Middle frontal gyrus (tissue), 1 donor: ENCODE results near the gene PRAC2.
"Not testable (repeated sequence)": the region's sequence is repeated elsewhere in the genome, so short reads cannot be mapped to it uniquely, and the experiment has no call there.

ENCODE experiments used
- DNase-seq: peaks from one replicate; pipeline ENCODE4 v3.0.0-alpha.2; 2015; ENCODE audit warnings: low spot score; ENCODE audit errors: extremely low spot score

Gene PRAC2

DNA sequence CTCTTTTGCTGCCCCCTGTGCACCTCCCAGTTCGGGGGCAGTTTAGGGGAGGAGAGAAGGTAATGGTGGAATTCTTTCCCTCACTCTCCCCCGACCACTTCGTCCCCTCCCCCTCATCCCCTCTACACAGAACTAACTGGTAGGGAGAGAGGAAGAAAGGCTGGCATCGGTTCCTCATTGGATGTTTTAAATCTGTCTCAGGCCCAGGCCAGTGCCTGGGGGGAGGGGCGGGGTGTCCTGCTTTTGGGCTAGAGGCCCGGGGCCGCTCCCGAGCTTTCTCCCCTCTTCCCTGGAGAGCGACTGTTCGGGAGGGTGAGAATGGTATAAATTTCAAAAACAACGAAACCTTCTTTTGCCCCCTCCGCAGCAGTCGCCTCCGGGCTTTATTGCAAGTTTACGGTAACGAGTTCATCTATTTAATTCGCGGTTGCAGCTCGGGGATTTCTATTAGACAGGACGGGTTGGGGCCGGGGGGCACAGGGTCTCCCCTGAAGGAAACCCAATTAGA, at the start of gene PRAC2:
TSS of gene PRAC2 (plus strand) at position 271 of the 508 bp plus-strand sequence. CDS start 1,226 bp downstream, outside the sequence.
- DNase-seq, result no peak

DNA sequence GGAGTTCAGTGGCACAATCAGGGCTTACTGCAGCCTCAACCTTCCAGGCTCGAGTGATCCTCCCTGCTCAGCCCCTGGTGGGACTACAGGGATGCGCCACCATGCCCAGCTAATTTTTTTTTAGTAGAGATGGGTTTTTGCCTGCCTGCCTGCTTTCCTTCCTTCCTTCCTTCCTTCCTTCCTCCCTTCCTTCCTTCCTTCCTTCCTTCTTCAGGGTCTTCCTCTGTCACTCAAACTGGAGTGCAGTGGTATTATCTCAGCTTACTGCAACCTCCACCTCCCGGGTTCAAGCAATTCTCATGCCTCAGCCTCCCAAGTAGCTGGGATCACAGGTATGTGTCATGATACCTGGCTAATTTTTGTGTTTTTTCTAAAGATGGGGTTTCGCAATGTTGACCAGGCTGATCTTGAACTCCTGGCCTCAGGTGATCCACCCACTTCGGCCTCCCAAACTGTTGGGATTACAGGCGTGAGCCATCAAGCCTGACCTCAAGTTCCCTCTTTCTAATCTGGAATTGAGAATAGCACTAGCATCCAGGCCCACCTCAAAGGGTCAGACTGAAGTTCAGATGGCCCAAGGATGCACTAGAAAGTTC, 45.9 kb upstream of the PRAC2 start:
- no peak for DNase-seq

DNA sequence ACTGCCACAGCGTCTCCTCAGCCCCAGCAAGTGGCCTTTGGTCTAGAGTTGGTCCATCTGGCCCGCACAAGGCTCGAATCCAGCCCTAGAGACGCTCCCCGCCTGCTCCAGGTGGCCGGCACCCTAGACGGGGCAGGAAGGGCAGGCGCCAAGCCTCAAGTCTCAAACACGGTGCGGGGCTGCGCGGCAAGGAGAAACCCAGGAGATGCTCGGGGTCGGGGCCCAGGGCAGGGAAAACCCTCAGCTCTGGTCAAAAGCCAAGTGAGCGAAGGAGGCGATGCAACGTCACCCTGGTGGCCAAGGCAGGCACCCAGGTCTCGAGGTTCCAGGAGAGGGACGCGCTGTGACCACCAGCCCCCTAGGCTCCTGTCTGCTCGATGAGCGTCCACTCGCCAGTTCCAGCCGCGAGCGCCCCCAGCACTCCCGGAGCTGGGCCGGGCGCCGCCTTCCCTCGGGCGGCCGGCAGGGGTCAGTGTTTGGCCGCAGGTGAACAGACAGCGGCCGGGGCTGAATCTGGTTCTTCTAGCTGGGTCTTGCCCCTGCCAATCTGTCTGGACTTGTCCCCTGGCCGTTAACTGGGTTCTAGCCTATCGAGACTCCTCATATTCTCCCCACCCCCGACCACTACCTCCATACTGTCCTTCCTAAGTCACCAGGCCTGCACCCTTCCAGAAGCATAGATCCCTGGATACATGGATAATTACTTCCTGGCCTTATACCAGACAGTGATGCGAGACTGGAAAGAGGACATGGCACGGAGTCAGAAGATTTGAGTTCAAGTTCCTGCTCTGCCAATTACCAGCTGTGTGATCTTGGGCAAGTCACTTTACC, 44.6 kb upstream of the PRAC2 start:
- DNase-seq, result no peak

DNA sequence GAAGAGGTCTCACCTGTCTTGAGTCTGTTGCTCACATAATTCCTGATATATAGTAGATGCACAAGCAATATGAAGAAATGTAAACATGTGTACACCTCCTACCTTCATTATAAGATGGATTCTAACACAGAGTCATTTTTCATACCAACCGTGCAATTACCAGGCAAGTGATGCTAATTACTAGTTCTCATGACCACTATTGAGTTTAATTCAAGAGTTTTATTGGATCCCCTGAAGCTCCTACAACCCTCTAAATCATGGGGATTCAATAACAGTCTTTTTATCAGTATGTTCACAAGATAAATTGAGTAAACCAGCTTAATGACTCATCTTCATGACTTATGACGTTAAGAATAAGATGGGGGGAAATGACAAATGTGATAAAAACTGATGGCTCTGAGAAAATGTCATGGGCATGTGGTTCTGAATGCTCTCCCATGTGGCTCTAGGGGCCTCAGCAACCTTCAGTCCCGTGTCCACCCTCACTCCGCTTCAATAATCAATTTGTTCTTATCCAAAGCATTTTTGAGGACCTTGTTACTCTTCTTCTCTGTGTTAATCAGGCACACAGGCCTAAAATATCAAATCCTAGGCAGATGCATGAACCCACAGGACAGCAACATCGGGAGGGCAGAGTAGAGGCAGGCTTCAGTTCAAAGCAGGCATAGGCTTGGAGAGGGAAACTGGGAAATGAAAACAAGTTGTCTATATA, 43.4 kb upstream of the PRAC2 start:
- DNase-seq, result no peak

DNA sequence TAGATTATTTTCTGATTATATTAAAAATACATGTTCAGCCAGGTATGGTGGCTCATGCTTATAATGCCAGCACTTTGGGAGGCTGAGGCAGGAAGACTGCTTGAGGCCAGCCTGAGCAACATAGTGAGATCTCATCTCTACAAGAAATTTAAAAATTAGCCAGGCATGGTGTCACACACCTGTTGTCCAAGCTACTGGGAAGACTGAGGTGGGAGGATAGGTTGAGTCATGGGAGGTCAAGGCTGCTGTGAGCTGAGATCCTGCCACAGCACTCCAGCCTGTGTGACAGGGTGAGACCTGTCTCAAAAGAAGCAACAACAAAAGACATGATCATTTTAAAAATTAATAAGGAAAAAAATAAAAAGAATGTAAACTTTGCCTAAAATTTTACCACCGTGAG, 41.4 kb upstream of the PRAC2 start:
- no peak for DNase-seq

DNA sequence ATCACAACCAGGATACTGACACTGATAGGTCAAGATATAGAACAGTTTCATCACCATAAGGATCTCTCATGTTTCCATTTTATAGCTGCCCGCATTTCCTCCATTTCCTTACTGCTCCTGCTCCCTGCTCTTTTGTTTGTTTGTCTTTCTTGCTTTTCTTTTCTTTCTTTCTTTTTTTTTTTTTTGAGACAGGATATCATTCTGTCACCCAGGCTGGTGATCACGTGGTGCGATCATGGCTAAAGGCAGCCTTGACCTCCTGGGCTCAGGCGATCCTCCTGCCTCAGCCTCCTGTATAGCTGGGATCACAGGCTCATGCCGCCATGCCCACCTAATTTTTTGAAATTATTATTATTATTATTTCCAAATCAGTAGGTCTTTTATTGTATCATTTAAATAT, 32.3 kb upstream of the PRAC2 start:
- no peak for DNase-seq

DNA sequence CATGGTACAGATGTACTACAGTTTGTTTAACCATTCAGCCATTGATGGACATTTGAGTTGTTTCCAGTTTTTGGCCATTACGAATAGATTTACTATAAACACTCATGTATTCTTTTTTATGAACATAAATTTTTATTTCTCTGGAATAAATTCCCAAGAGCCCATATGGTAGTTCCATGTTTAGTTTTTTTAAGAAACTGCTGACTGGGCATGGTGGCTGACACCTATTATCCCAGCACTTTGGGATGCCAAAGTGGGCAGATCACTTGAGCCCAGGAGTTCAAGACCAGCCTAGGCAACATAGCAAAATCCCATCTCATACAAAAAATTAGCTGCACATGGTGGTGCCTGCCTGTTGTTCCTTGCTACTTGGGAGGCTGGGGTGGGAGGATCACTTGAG, 30.9 kb upstream of the PRAC2 start:
- no peak for DNase-seq

DNA sequence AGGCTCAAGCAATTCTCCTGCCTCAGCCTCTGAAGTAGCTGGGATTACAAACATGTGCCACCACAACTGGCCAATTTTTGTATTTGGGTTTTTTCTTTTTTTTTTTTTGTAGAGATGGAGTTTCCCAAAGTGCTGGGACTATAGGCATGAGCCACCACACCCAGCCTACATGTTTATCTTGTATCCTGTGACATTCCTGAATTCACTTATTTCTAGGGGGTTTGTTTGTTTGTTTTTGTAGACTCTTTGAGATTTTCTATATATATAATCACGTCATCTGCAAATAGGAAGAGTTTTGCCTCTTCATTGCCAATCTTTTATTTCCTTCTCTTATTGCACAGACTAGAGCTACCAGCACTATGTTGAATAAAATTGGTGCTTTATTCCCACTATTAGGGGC, 29.8 kb upstream of the PRAC2 start:
- DNase-seq, result no peak

DNA sequence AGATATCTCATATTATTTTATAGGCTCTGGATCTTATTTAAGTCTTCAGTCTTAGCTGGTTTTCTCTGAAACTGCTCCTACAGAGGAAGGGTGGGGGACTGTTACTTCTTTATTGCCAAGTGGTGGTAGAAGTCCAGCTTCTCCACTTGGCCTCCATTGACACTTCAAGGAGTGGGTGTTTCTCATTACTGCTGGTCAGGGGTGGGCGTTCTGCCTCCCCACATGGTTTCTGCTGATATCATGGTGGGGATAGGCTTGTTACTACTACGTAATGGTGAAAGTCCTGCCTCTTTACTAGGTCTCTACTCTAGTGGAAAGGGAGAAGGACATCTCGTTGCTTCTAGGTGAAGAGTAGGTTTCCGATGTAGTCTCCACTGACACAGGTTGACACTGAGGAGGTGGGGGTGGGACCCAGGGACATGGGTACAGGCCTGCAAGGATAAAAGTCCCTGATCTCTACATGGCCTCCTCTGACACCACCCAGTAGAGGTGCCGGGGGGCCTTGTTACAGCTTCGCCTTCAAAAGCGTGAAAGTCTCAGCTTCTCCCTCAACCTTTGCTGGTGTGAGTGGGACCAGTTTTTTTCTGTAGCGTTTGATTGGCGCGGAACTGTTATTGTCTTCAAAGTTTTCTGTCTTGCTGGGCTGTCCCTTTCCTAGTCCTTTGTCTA, 21.0 kb upstream of the PRAC2 start:
- DNase-seq, result no peak

DNA sequence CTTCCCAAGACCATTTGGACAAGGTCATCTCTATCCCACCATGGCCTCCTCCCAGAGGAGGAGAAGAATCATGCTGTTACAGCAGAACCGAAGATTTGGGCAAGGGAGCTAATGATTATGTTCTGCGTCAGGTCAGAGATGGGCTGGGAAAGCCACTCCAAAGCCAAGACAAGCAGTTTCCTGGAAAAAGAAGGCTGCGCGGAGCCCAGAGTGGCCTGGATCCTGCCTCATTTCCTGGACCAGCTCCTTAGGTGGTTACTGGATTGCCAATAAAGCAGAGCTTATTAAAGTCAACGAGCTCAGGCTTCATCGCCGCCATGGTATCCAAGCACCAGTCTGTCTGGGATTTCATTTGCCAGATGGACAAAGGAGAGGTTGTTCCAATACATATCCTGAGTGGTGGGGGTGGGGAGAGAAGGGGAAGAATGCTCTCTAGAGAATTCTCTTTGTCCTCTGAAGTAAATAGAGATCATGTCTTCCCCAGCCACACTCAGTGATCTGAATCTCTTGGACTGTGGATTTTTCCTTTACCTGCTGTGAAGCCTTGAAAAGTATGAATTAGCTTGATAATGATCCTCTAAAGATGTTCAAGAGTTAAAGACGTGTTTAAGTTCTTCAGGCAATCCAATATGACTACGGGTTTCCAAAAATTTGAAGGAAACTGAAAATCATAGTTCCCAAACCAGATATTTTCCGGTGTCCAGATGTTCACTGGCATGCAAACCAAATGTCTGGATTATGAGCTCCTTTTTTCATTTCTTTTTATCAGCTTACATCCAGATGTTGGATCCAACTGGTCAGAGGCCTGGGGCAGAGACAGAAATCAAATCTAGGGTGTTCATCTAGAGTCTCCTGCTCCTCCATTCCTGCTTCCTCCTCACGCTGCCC, 18.4 kb upstream of the PRAC2 start:
- no peak for DNase-seq

DNA sequence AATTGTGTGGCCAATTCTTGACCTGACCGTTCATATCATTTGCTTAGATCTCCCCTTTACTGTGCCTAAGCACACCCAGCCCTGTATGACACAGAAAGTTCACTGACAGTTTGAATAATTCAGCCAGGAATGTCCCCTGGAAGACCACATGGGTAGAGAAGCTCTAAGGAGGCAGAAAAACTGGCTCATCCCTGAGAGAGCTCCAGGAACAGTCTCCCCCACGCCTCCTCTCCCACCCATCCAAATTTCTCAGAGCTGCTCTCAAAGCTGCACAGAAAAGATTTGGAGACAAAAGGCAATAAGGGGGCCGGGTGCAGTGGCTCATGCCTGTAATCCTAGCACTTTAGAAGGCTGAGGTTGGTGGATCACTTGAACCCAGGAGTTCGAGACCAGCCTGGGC, 11.9 kb upstream of the PRAC2 start:
- DNase-seq, result no peak

DNA sequence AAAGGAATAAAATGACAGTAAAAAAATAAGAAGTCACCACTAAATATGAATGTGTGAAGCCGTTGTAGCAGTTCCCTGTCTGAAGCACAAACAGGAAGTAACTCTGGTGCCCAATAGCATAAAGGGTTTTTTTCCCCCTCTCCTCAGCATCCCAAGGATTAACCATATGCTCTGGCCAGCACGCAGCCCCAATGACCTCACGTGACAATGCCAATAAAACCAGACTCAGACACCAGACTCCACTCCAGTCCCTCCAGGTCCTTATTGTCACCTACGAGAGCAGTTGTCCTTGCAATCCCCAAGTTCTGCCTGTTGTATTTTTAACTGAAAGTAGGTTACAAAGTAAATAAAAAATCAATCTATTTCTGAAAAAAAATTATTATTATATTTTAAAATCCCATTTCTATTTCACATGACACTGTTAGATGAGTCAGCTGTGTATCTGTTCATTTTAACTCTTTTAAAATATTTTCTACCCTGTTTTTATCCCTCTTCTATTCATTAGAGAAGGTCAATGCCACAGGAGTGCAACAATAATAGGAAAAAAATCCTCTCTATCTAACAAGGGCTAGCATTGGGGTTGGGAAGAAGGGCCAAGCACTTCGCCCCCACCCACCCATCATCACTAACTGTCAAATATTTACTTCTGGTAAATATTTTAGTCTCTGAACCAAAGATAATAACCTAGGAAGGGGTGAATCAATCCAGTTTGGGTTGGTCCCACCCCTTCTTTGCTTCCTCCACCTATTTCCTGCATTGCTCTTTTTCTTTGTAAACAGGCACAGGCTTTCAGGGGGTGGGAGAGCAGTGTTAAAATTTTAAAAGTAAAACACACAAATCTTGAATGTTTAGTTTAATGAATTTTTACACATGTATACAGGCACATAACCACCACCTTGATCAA, 7.2 kb upstream of the PRAC2 start:
- no peak for DNase-seq

DNA sequence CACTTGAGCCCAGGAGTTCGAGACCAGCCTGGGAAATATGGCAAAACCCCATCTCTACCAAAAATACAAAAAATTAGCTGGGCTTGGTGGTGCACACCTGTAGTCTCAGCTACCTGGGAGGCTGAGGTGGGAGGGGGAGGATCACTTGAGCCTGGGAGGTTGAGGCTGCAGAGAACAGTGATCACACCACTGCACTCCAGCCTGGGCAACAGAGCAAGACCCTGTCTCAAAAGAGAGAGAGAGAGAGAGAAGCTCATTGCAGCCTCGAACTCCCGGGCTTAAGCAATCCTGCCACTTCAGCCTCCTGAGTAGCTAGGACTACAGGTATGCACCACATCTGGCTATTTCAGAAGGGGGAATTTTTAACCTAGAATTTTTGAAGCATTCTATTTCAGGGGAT, 6.4 kb upstream of the PRAC2 start:
- not testable (repeated sequence) for DNase-seq

DNA sequence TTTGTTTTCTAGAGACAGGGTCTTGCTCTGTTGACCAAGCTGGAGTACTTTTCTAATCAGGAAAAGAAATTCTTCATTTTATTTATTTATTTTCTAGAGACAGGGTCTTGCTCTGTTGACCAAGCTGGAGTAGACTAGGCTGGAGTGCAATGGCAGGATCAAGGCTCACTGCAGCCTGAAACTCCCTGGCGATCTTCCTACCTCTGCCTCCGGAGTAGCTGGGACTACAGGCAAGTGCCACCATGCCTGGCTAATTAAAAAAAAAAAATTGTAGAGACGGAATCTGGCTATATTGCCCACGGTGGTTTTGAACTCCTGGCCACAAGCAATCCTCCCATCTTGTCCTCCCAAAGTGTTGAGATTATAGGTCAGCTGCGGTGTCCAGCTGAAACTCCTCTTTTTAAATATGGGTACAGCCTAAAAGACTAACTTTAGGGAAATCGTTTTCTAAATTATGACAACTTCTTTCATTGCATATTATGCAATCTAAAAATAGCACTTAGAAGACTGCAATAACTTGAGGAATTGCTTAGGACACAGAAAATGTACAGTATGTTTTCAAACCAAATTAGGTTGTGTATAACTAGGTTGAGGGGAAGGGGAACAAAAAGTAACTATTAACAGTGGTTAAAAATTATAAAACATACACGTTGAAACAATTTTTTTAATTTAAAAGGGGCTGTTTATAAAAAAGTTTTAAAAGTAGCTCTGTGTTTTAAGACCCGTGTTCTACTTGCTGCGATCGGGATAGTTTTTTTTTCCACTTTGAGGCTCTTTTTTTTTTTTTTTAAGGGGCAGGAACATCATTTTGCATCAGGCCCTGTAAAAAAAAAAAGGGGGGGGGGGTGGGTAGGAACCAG, 5.4 kb upstream of the PRAC2 start:
- DNase-seq, result no peak

DNA sequence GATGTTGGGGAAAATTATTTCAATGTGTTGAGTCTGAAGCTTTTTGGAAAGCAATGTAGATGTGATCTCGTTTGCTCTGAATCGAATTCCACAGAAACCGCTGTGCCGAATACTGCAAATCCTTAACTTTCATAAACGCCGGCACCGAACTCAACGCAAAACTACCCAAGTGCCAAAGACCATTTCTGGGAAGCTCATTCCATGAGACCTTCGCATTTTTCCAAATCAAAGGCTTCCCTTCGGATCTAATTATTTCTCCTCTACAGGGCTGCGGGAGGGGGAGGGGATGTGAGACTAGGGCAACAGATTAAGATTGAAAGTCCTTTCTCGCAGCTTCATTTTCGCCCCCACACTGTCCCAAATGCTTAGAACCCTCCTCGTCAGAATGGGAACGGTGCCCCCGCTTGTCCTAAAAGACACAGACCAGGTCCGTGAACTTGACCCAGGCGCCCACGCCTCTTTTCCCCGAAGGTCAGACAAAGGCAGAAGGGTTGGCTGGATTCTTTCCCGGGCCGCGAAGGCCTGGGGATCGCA, 4.7 kb upstream of the PRAC2 start:
- DNase-seq, result no peak

DNA sequence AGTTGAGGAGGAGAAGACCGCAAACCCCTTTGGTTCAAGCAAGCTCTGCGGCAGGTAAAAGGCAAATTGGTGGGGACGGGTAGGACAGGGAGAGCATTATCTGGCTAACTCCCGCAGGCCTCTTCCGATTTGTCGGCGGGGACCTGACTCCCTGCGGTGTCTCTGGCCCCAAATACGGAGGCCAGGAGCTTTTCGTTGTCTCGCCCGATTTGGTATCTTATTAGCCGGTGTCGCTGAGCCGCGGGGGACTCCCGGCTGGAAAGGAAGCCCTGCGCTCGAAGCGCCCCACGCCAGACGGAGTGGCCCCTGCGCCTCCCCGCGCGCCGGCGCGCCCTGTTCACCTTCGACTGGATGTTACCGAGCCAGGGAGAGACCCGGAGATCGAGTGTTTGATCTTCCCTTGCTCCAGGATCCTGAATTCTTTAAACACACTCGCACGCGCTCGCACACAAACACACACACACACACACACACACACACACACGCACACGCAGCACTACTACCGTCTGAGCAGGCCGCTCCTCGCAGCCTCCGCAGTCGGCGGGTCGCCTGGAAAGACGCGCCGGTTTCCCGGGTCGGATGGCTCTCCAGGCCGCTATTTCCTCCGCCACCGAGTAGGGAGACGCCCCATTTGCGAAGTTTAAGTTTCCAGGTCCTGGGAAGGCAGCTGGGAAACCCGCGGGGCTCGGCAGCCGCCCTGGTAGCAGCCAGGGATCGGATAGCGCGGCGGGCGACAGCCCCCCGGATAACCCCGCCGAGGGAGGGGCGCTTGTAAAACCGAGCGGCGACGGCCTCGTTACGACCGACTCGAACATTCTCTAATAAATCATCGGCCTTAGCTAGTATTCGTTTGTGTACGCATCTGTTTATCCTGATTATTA, 4.0 kb upstream of the PRAC2 start:
- DNase-seq, result no peak

DNA sequence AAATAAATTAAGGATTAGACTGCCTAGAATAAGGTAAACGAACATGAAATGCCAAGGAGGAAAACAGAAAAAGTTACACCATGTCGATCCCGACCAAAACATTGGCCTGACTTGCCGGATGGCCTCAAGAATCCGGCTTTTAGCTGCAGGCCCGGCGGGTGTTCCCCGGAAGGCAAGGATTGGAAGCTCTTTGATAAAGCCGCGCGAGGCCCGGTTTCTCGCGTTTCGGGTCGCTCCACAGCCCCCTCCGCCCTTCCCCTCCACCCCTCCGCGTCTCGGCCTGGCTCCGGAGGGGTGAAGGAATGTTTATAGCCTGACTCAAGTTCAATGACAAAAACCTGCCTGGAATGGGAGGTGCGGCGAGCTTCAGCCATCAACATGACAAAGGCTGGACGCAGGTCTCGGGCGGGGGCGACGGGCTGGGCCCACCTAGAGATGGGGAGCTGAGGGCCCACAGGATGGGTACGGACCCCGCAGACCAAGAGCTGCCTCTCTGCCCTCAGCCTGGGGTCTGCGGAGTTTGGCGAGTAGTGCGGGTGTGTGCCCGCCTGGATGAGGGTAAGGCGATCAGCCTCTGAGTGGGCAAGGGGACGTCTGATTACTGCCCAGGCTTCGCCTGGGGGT, 3.2 kb upstream of the PRAC2 start:
- no peak for DNase-seq
